Eye (tissue), 1 donor: ENCODE data around the gene GAB3.
"Not testable (repeated sequence)": the region's sequence is repeated elsewhere in the genome, so short reads cannot be mapped to it uniquely, and the experiment has no call there.

Experiments
- DNase-seq: peaks from one replicate; pipeline ENCODE4 v3.0.0-alpha.2; 2015

Gene GAB3

GRCh38 chrX:154719132-154719675 lies 31.7 kb downstream of the GAB3 start:
- no peak for DNase-seq

GRCh38 chrX:154718616-154719015 lies 32.3 kb downstream of the GAB3 start:
- no peak for DNase-seq

- no peak for DNase-seq
Measured at GRCh38 chrX:154717824-154718223, 33.1 kb downstream of the GAB3 start.

- DNase-seq = no peak
Measured at GRCh38 chrX:154715825-154716224, 35.1 kb downstream of the GAB3 start.

GRCh38 chrX:154714925-154715324 lies 36.0 kb downstream of the GAB3 start:
- DNase-seq = peak; percentile 77

GRCh38 chrX:154712781-154713740 lies 37.8 kb downstream of the GAB3 start:
- DNase-seq = no peak

- DNase-seq = no peak
Measured at GRCh38 chrX:154711264-154711663, 39.6 kb downstream of the GAB3 start.

- DNase-seq = no peak
Measured at GRCh38 chrX:154710309-154710708, 40.6 kb downstream of the GAB3 start.

GRCh38 chrX:154698630-154699248 lies 52.1 kb downstream of the GAB3 start:
- DNase-seq = no peak

- no peak for DNase-seq
Measured at GRCh38 chrX:154696676-154697045, 54.2 kb downstream of the GAB3 start.

- DNase-seq = no peak
Measured at GRCh38 chrX:154695911-154696675, 54.8 kb downstream of the GAB3 start.

GRCh38 chrX:154693394-154693793 lies 57.5 kb downstream of the GAB3 start:
- no peak for DNase-seq

GRCh38 chrX:154690438-154690837 lies 60.4 kb downstream of the GAB3 start:
- DNase-seq = not testable (repeated sequence)

- DNase-seq = not testable (repeated sequence)
Measured at GRCh38 chrX:154672084-154672483, 78.8 kb downstream of the GAB3 start.

GRCh38 chrX:154670848-154671247 lies 80.0 kb downstream of the GAB3 start:
- not testable (repeated sequence) for DNase-seq

GRCh38 chrX:154661899-154662298 lies 89.0 kb downstream of the GAB3 start:
- no peak for DNase-seq

- no peak for DNase-seq
Measured at GRCh38 chrX:154661170-154661569, 89.7 kb downstream of the GAB3 start.

- DNase-seq = no peak
Measured at GRCh38 chrX:154660541-154660940, 90.3 kb downstream of the GAB3 start.

- DNase-seq = no peak
Measured at GRCh38 chrX:154658957-154659356, 91.9 kb downstream of the GAB3 start.

GRCh38 chrX:154658187-154658586 lies 92.7 kb downstream of the GAB3 start:
- no peak for DNase-seq

- DNase-seq = no peak
Measured at GRCh38 chrX:154657226-154657805, 93.6 kb downstream of the GAB3 start.

- DNase-seq = no peak
Measured at GRCh38 chrX:154655786-154656185, 95.1 kb downstream of the GAB3 start.

- DNase-seq = no peak
Measured at GRCh38 chrX:154655346-154655745, 95.5 kb downstream of the GAB3 start.
